HepG2 (cell line): ENCODE measurements around the gene SS18L1. TPM values are rescaled to one million over a fixed set of nuclear protein-coding genes. Genes with fewer than 3 reads are reported as not detected.
A peak's percentile ranks its signal among the peaks of the same experiment; 100 is the strongest.

Experiments
- AHR ChIP-seq: IDR thresholded peaks from 2 replicates; pipeline ENCODE4 v1.6.1; 2018; ENCODE audit warnings: missing genetic modification reagents, missing compliant biosample characterization
- BRD4 ChIP-seq: sonication (generic); formaldehyde crosslinking; IDR thresholded peaks from 2 replicates; pipeline ENCODE4 v1.4.0; 2020; ENCODE audit warnings: missing genetic modification reagents
- FOXK1 ChIP-seq: sonication (generic); formaldehyde crosslinking; IDR thresholded peaks from 2 replicates; pipeline ENCODE4 v1.4.0; 2020; ENCODE audit warnings: low read depth, missing genetic modification reagents, borderline replicate concordance
- GATA4 ChIP-seq: sonication (generic); IDR thresholded peaks from 2 replicates; pipeline ENCODE4 v1.6.1; 2016; ENCODE audit warnings: antibody characterized with exemption, low read depth, borderline replicate concordance
- HNRNPL ChIP-seq: fragments of 200-400 bp; formaldehyde crosslinking; IDR thresholded peaks from 2 replicates; pipeline ENCODE4 v1.6.1; 2017; ENCODE audit warnings: mild to moderate bottlenecking, low read depth, low read length
- KDM2A ChIP-seq: sonication (generic); formaldehyde crosslinking; IDR thresholded peaks from 2 replicates; pipeline ENCODE4 v1.4.0; 2020; ENCODE audit warnings: low read depth, missing genetic modification reagents, borderline replicate concordance
- MAFF ChIP-seq: IDR thresholded peaks from 2 replicates; pipeline ENCODE4 v1.6.1; 2011; ENCODE audit warnings: low read depth, low read length, improper control_type of control experiment
- NFIC ChIP-seq: IDR thresholded peaks from 2 replicates; pipeline ENCODE4 v1.6.1; 2012; ENCODE audit warnings: mild to moderate bottlenecking, low read length, inconsistent platforms
- NFRKB ChIP-seq: fragments of 450-650 bp; IDR thresholded peaks from 2 replicates; pipeline ENCODE4 v1.6.1; 2017
- PCBP2 ChIP-seq: fragments of 200-400 bp; formaldehyde crosslinking; optimal IDR thresholded peaks from 2 replicates; pipeline ENCODE3; 2018; ENCODE audit warnings: low read length, low read depth; ENCODE audit not compliant: poor library complexity, severe bottlenecking
- POLR2AphosphoS2 ChIP-seq: IDR thresholded peaks from 2 replicates; pipeline ENCODE4 v1.6.1; 2011; ENCODE audit warnings: low read depth, low read length, improper control_type of control experiment
- SNAPC2 ChIP-seq: sonication (generic); formaldehyde crosslinking; IDR thresholded peaks from 2 replicates; pipeline ENCODE4 v1.8.1; 2022; ENCODE audit warnings: mild to moderate bottlenecking, missing genetic modification reagents
- SRSF4 ChIP-seq: fragments of 200-400 bp; formaldehyde crosslinking; IDR thresholded peaks from one replicate; pipeline ENCODE4 v1.6.1; 2018; ENCODE audit warnings: mild to moderate bottlenecking, low read depth, low read length, moderate library complexity; ENCODE audit not compliant: poor library complexity, severe bottlenecking
- STAT5B ChIP-seq: sonication (generic); formaldehyde crosslinking; IDR thresholded peaks from 2 replicates; pipeline ENCODE4 v1.4.0; 2020; ENCODE audit warnings: missing genetic modification reagents
- TOE1 ChIP-seq: sonication (generic); formaldehyde crosslinking; IDR thresholded peaks from 2 replicates; pipeline ENCODE4 v1.4.0; 2020; ENCODE audit warnings: mild to moderate bottlenecking, missing genetic modification reagents
- U2AF1 ChIP-seq: fragments of 200-400 bp; formaldehyde crosslinking; optimal IDR thresholded peaks from 2 replicates; pipeline ENCODE3; 2017; ENCODE audit warnings: mild to moderate bottlenecking, low read depth, low read length
- ZNF557 ChIP-seq: sonication (generic); formaldehyde crosslinking; IDR thresholded peaks from 2 replicates; pipeline ENCODE4 v1.4.0; 2020; ENCODE audit warnings: missing genetic modification reagents
- polyA plus RNA-seq, 8 experiments: library from polyadenylated mRNA; depleted of rRNA in 3 of 8; stranded (reverse) in 7 of 8; unstranded in 1 of 8; fragments of >200 nt; fragmentation: Illumina TruSeq in 4 of 8; extraction: Trizol in 4 of 8; gene quantifications; 2 replicates each; pipeline versions ENCODE4 v1.2.1 to v1.2.3, GENCODE V29; 2011 to 2016; ENCODE audit warnings: low read depth in 4 of 8, missing spikeins in 1 of 8, mixed read lengths in 1 of 8; ENCODE audit not compliant: insufficient read depth in 1 of 8
- total RNA-seq, 5 experiments: library from RNA; depleted of rRNA; stranded (reverse); fragments of >200 nt; fragmentation: Illumina TruSeq; extraction: Trizol; gene quantifications; 2 replicates each; pipeline ENCODE4 v1.2.3, GENCODE V29; 2016; ENCODE audit warnings: low read depth in 1 of 5
- TF ChIP-seq, protein P1 (sequence below): sonication (generic); formaldehyde crosslinking; IDR thresholded peaks from 2 replicates; pipeline ENCODE4 v1.5.1; 2020; ENCODE audit warnings: mild to moderate bottlenecking, missing genetic modification reagents, borderline replicate concordance
- TF ChIP-seq, protein P2 (sequence below): sonication (generic); formaldehyde crosslinking; IDR thresholded peaks from 2 replicates; pipeline ENCODE4 v1.5.1; 2020; ENCODE audit warnings: mild to moderate bottlenecking, missing genetic modification reagents, moderate library complexity
- TF ChIP-seq, protein P3 (sequence below): IDR thresholded peaks from 2 replicates; pipeline ENCODE4 v1.4.0; 2020; ENCODE audit warnings: mild to moderate bottlenecking, missing genetic modification reagents

Gene SS18L1
- total and polyA plus RNA-seq, 2 of the 13 experiments (the other 11 are each of a cell fraction or from before 2014, with no cell fraction given) = 17.8 to 27.6 TPM

DNA sequence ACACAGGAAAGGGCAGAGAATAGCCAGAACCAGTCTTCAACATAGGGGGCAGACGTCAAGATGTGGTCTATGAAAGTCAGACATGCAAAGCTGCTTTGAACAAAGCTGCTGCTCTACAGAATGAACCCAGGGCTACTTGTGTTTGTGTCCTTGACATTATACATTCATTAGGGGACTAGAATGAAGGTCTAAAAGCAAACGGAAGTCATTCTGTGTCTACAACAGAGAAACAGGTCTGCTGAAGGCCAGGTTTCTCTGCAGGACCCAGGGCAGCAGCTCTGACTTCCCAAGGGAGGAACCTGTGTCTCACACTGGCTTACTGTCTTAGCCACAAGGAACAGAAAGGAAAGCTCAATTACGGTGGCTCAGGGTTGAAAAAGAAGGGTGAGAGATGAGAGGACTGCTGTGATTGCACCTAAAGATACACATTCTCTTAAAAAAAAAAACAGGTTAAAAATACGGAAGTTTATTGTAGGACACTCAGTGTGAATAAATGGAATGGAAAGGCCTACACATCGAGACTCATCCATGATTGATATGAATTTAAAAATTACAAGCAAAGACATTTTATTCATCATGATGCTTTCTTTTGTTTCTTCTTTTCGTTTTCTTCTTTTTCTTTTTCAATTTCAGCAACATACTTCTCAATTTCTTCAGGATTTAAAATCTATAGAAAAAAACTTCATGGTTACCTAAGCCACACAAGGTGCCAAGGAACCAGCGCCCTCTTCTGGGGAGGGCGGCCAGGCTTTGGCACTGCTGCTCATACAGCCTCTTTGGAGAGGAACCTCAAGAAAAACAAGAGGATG is 7.1 kb upstream of the SS18L1 start (continued):
- TF ChIP-seq, protein P1, sequence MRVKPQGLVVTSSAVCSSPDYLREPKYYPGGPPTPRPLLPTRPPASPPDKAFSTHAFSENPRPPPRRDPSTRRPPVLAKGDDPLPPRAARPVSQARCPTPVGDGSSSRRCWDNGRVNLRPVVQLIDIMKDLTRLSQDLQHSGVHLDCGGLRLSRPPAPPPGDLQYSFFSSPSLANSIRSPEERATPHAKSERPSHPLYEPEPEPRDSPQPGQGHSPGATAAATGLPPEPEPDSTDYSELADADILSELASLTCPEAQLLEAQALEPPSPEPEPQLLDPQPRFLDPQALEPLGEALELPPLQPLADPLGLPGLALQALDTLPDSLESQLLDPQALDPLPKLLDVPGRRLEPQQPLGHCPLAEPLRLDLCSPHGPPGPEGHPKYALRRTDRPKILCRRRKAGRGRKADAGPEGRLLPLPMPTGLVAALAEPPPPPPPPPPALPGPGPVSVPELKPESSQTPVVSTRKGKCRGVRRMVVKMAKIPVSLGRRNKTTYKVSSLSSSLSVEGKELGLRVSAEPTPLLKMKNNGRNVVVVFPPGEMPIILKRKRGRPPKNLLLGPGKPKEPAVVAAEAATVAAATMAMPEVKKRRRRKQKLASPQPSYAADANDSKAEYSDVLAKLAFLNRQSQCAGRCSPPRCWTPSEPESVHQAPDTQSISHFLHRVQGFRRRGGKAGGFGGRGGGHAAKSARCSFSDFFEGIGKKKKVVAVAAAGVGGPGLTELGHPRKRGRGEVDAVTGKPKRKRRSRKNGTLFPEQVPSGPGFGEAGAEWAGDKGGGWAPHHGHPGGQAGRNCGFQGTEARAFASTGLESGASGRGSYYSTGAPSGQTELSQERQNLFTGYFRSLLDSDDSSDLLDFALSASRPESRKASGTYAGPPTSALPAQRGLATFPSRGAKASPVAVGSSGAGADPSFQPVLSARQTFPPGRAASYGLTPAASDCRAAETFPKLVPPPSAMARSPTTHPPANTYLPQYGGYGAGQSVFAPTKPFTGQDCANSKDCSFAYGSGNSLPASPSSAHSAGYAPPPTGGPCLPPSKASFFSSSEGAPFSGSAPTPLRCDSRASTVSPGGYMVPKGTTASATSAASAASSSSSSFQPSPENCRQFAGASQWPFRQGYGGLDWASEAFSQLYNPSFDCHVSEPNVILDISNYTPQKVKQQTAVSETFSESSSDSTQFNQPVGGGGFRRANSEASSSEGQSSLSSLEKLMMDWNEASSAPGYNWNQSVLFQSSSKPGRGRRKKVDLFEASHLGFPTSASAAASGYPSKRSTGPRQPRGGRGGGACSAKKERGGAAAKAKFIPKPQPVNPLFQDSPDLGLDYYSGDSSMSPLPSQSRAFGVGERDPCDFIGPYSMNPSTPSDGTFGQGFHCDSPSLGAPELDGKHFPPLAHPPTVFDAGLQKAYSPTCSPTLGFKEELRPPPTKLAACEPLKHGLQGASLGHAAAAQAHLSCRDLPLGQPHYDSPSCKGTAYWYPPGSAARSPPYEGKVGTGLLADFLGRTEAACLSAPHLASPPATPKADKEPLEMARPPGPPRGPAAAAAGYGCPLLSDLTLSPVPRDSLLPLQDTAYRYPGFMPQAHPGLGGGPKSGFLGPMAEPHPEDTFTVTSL = 0 out of 2 replicates have a peak, but pooled peaks have one; percentile 11
- TF ChIP-seq FOXK1 (0 out of 2 replicates have a peak, but pooled peaks have one; percentile 12), ZNF557 (CRISPR knock-in tag) (no peak), POLR2AphosphoS2 (0 out of 2 replicates have a peak, but pooled peaks have one; percentile 28), PCBP2 (no peak), SNAPC2 (CRISPR knock-in tag) (no peak), BRD4 (CRISPR knock-in tag) (no peak), U2AF1 (no peak), STAT5B (CRISPR knock-in tag) (no peak), SRSF4 (no peak), HNRNPL (0 out of 2 replicates have a peak, but pooled peaks have one; percentile 10), NFRKB (no peak), MAFF (no peak), KDM2A (CRISPR knock-in tag) (peak; percentile 54; the same call in 1 of the 2 replicates), GATA4 (no peak), TOE1 (CRISPR knock-in tag) (no peak), AHR (CRISPR knock-in tag) (no peak), NFIC (no peak)
- TF ChIP-seq, protein P2, sequence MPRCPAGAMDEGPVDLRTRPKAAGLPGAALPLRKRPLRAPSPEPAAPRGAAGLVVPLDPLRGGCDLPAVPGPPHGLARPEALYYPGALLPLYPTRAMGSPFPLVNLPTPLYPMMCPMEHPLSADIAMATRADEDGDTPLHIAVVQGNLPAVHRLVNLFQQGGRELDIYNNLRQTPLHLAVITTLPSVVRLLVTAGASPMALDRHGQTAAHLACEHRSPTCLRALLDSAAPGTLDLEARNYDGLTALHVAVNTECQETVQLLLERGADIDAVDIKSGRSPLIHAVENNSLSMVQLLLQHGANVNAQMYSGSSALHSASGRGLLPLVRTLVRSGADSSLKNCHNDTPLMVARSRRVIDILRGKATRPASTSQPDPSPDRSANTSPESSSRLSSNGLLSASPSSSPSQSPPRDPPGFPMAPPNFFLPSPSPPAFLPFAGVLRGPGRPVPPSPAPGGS (CRISPR knock-in tag) = no peak
- TF ChIP-seq, protein P3, sequence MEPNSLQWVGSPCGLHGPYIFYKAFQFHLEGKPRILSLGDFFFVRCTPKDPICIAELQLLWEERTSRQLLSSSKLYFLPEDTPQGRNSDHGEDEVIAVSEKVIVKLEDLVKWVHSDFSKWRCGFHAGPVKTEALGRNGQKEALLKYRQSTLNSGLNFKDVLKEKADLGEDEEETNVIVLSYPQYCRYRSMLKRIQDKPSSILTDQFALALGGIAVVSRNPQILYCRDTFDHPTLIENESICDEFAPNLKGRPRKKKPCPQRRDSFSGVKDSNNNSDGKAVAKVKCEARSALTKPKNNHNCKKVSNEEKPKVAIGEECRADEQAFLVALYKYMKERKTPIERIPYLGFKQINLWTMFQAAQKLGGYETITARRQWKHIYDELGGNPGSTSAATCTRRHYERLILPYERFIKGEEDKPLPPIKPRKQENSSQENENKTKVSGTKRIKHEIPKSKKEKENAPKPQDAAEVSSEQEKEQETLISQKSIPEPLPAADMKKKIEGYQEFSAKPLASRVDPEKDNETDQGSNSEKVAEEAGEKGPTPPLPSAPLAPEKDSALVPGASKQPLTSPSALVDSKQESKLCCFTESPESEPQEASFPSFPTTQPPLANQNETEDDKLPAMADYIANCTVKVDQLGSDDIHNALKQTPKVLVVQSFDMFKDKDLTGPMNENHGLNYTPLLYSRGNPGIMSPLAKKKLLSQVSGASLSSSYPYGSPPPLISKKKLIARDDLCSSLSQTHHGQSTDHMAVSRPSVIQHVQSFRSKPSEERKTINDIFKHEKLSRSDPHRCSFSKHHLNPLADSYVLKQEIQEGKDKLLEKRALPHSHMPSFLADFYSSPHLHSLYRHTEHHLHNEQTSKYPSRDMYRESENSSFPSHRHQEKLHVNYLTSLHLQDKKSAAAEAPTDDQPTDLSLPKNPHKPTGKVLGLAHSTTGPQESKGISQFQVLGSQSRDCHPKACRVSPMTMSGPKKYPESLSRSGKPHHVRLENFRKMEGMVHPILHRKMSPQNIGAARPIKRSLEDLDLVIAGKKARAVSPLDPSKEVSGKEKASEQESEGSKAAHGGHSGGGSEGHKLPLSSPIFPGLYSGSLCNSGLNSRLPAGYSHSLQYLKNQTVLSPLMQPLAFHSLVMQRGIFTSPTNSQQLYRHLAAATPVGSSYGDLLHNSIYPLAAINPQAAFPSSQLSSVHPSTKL = no peak
